RKO (cell line): ENCODE data around the gene CAPN11.
"Not testable (repeated sequence)": the region's sequence is repeated elsewhere in the genome, so short reads cannot be mapped to it uniquely, and the experiment has no call there.

ENCODE experiments used
- DNase-seq: peaks from one replicate; pipeline ENCODE4 v3.0.0-alpha.2; 2016; ENCODE audit warnings: low spot score

CAPN11 gene

GRCh38 chr6:44181784-44182183 is 23.2 kb downstream of the CAPN11 start:
- not testable (repeated sequence) for DNase-seq

GRCh38 chr6:44182911-44183390 is 24.3 kb downstream of the CAPN11 start:
- DNase-seq, result no peak

GRCh38 chr6:44183783-44184182 is 25.2 kb downstream of the CAPN11 start:
- DNase-seq, result no peak

GRCh38 chr6:44185356-44185755 is 26.7 kb downstream of the CAPN11 start:
- not testable (repeated sequence) for DNase-seq

GRCh38 chr6:44185953-44186634 is 27.5 kb downstream of the CAPN11 start:
- DNase-seq, result no peak

- DNase-seq, result no peak
These were observed 28.0 kb downstream of the CAPN11 start for GRCh38 chr6:44186635-44187025.

- DNase-seq, result no peak
These were observed 30.2 kb downstream of the CAPN11 start for GRCh38 chr6:44188819-44189218.

GRCh38 chr6:44189257-44189656 is 30.6 kb downstream of the CAPN11 start:
- no peak for DNase-seq

GRCh38 chr6:44190715-44191114 is 32.1 kb downstream of the CAPN11 start:
- DNase-seq, result no peak

- DNase-seq, result no peak
These were observed 33.9 kb downstream of the CAPN11 start for GRCh38 chr6:44192428-44193041.

- DNase-seq, result no peak
These were observed 34.8 kb downstream of the CAPN11 start for GRCh38 chr6:44193307-44193910.

GRCh38 chr6:44194326-44194725 is 35.7 kb downstream of the CAPN11 start:
- DNase-seq, result no peak

GRCh38 chr6:44196351-44196750 is 37.7 kb downstream of the CAPN11 start:
- DNase-seq, result not testable (repeated sequence)

- DNase-seq, result no peak
These were observed 40.1 kb downstream of the CAPN11 start for GRCh38 chr6:44198684-44199083.

- DNase-seq, result no peak
These were observed 41.3 kb downstream of the CAPN11 start for GRCh38 chr6:44199883-44200282.

GRCh38 chr6:44201200-44201599 is 42.6 kb downstream of the CAPN11 start:
- no peak for DNase-seq

GRCh38 chr6:44201638-44202303 is 43.2 kb downstream of the CAPN11 start:
- no peak for DNase-seq

GRCh38 chr6:44202332-44202971 is 43.8 kb downstream of the CAPN11 start:
- DNase-seq, result no peak

- DNase-seq, result no peak
These were observed 44.5 kb downstream of the CAPN11 start for GRCh38 chr6:44202972-44203750.

- no peak for DNase-seq
These were observed 45.3 kb downstream of the CAPN11 start for GRCh38 chr6:44203955-44204354.

- DNase-seq, result no peak
These were observed 49.3 kb downstream of the CAPN11 start for GRCh38 chr6:44207966-44208365.
